K562 (cell line): ENCODE data around the gene INKA2.

Experiments
- FOXA3 ChIP-seq, 2 experiments: fragments of 450-650 bp in 1 of 2; sonication (generic) in 1 of 2; formaldehyde crosslinking; IDR thresholded peaks in 1 of 2; conservative IDR thresholded peaks in 1 of 2; 2 replicates each; pipeline versions ENCODE4 v1.4.0 to v1.8.0; 2020 to 2022; ENCODE audit warnings: mild to moderate bottlenecking in 2 of 2, missing genetic modification reagents in 1 of 2
- ZFPM2 ChIP-seq: fragments of 250-450 bp; sonication (Bioruptor Pico); IDR thresholded peaks from 2 replicates; pipeline ENCODE4 v1.5.1; 2022; ENCODE audit warnings: mild to moderate bottlenecking
- TF ChIP-seq, protein P1 (sequence below): sonication (generic); formaldehyde crosslinking; IDR thresholded peaks from 2 replicates; pipeline ENCODE4 v1.8.1; 2023; ENCODE audit warnings: mild to moderate bottlenecking, missing genetic modification reagents
- TF ChIP-seq, protein P2 (sequence below), 3 experiments: IDR thresholded peaks in 2 of 3; conservative IDR thresholded peaks in 1 of 3; 2 replicates each; pipeline ENCODE4 v1.5.1; 2011 to 2012; ENCODE audit warnings: low read length in 3 of 3, mild to moderate bottlenecking in 3 of 3, control low read depth in 2 of 3, improper control_type of control experiment in 1 of 3, inconsistent platforms in 1 of 3, low read depth in 1 of 3, mixed read lengths in 1 of 3, moderate library complexity in 1 of 3; ENCODE audit not compliant: insufficient read depth in 2 of 3

DNA sequence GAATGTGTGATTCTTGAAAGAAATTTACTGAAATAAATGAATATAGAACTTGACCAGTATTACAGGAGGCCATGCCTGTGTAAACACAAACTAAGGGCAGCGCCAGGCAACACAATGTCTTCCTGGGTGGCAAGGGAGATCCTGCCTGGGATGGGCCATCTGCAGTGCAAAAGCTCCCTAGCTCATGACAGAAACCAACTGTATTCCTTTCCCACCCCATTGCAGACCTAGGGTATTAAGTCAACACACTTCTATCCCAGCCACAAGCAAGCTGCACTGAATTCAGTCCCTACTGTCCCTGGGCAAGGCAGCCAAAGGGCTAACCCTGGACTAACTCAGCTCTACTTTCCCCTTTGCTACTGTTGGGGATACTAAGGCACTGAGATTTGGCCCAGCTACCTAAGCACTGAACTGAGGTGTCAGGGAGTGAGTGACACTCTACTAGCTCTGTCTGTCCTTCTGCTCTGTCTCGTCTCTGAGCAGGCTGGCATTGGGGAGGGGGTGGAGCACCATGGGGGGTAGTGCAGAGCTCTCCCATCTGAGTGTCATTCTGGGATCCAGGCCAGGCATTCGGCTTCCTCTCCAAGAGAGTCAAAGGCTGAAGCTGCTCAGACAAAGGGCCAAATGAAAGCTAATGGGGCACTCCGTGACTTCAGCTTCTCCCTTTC, 2.5 kb downstream of the INKA2 start:
- TF ChIP-seq FOXA3 (CRISPR knock-in tag; conservative IDR thresholded peaks at IDR 0.05 in 1 of 2, IDR thresholded peaks at IDR 0.05 in 1 of 2) (no peak), ZFPM2 (CRISPR knock-in tag) (no peak)
- TF ChIP-seq, protein P1, sequence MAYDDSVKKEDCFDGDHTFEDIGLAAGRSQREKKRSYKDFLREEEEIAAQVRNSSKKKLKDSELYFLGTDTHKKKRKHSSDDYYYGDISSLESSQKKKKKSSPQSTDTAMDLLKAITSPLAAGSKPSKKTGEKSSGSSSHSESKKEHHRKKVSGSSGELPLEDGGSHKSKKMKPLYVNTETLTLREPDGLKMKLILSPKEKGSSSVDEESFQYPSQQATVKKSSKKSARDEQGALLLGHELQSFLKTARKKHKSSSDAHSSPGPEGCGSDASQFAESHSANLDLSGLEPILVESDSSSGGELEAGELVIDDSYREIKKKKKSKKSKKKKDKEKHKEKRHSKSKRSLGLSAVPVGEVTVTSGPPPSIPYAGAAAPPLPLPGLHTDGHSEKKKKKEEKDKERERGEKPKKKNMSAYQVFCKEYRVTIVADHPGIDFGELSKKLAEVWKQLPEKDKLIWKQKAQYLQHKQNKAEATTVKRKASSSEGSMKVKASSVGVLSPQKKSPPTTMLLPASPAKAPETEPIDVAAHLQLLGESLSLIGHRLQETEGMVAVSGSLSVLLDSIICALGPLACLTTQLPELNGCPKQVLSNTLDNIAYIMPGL (CRISPR knock-in tag): no peak
- TF ChIP-seq, protein P2, sequence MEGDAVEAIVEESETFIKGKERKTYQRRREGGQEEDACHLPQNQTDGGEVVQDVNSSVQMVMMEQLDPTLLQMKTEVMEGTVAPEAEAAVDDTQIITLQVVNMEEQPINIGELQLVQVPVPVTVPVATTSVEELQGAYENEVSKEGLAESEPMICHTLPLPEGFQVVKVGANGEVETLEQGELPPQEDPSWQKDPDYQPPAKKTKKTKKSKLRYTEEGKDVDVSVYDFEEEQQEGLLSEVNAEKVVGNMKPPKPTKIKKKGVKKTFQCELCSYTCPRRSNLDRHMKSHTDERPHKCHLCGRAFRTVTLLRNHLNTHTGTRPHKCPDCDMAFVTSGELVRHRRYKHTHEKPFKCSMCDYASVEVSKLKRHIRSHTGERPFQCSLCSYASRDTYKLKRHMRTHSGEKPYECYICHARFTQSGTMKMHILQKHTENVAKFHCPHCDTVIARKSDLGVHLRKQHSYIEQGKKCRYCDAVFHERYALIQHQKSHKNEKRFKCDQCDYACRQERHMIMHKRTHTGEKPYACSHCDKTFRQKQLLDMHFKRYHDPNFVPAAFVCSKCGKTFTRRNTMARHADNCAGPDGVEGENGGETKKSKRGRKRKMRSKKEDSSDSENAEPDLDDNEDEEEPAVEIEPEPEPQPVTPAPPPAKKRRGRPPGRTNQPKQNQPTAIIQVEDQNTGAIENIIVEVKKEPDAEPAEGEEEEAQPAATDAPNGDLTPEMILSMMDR (IDR thresholded peaks at IDR 0.05 in 2 of 3, conservative IDR thresholded peaks at IDR 0.05 in 1 of 3; ENCODE audit: insufficient read depth in 2 of 3, low read depth in 1 of 3, low read length in 3 of 3): no peak
